SH-SY5Y (cell line): ENCODE measurements around the gene PTK6.

ENCODE experiments used
- GATA2 ChIP-seq: IDR thresholded peaks from 2 replicates; pipeline ENCODE4 v1.6.1; 2011; ENCODE audit warnings: mild to moderate bottlenecking, low read depth, low read length
- GATA3 ChIP-seq: IDR thresholded peaks from 2 replicates; pipeline ENCODE4 v1.6.1; 2011; ENCODE audit warnings: low read depth, mild to moderate bottlenecking, low read length, moderate library complexity

PTK6 gene

GRCh38 chr20:63520934-63521601 is 16.1 kb downstream of the PTK6 start:
- no peak for TF ChIP-seq GATA3
- TF ChIP-seq GATA2 = no peak

DNA sequence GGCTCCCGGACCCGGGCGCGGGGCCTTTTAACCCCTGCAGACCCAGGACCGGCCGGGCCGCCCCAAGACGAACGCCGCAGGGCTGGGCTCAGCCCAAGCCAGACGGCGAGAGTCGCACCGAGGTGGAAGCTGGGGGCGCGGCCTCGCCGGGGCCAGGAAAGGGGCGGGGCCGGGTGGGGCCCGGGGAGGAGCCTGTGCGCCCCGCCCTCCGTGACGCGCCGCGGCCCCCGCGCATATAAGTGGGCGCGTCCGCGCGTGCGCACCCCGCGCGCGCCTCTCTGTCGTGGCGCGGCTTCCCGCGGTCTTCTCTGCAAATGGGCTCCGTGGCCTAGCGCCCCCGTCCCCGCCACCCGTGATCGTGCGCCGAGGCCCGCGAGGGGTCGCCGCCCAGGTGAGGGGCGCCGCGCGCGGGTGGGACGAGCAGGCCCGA is 16.7 kb downstream of the PTK6 start, which contains the start of gene PPDPF:
PPDPF (plus strand) TSS at position 262 of the 430 bp plus-strand sequence. CDS start 544 bp downstream, outside the sequence.
- TF ChIP-seq GATA3 (no peak), GATA2 (no peak)

DNA sequence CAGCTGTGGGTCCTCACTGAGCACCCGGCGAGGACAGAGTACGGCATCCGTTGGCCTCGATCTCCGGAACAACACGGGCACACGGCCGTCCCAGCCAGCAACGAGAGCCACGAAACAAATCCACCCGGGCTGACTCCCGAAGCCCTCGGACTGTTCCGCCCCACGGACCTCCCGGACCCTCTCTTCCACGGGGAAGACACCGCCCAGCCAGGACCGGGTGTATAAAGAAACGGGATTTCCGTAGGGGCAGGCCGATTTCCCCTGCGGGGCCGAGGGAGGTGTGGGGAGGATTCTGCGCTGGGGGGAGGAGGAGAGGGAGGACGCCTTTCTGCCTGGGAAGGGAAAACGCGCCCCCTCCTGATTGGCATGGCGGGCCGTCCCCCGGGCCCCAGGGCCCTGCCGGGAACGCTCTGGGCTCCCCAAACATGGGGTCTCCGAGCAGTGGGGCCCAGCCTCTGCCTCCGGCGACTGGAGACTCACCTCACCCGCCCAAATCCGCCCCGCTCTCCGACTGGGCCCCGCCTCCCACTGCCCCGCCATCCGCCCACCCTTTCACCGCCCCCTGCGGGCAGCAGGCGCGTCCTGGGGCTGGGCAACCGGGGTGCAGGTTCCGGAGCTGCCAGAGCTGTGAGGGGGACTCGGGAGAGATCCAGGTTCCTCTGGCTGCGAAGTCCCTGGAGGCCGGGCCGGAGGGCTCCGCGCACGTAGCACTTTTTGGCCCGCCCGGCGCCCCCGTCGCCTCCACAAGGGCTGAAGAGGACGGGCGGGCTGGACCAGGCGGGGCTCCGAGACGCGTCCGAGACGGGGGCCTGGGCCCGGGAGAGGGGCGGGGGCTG is 17.3 kb downstream of the PTK6 start:
- no peak for TF ChIP-seq GATA2
- no peak for TF ChIP-seq GATA3

DNA sequence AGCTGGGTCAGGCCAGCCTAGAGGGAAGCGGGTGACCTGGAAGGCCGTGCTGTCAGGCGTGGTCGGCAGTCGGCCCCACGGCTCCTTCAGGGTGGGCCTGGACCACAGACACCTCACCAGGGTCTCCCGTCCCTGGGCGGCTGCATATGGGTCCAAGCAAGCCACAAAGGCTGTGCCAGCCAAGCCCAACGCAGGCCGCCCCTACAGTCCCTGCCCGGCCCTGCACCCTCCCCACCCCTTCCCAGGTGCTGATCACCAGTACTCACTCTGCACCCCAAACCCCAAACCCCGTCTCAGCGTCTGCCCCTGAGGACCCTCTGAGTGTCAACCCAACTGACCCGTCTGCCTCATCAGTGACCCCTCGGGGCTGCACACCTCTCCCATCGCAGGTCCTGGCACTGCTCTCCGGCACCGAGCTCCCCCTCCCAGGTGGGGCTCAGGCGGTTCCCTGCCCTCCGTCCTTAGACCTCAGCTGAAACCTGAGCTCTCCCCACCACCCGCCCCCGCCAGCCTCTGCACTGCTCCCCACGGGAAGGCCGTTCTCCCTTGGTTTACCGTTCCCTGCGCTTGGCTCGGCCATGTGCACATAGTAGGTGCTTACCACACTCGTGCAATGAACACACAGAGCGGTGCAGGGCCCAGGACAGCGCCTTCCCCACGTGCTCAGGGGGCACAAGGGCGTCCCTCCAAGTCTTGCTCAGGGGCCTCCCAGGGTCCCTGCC is 18.1 kb downstream of the PTK6 start:
- TF ChIP-seq GATA2 (no peak), GATA3 (no peak)

DNA sequence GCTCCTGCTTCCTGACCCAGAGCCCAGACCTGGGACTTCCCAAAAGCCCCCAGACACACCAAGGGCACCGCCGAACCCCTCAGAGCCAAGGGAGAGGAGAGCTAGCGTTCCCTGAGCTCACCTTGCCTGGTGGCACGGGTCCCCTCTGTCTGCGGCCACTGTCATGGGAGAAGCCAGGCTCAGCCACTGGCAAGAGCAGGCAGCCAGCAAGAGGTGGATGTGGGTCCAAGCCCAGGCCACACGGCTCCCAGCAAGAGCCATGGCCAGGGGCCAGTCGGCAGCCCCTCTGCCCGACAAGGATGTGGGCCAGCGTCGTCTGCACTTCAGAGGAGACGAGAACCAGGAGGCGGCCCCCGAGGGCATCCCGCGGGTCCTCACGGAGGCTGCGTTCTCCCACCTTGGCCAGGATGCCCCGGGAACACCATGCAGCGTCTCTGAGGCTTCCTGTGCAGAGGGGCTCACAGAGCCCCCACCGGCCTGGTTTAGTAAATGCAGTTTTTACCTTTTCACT is 18.8 kb downstream of the PTK6 start:
- TF ChIP-seq GATA3 (no peak), GATA2 (no peak)

- no peak for TF ChIP-seq GATA2
These were observed 19.5 kb downstream of the PTK6 start for GRCh38 chr20:63517376-63518309.

DNA sequence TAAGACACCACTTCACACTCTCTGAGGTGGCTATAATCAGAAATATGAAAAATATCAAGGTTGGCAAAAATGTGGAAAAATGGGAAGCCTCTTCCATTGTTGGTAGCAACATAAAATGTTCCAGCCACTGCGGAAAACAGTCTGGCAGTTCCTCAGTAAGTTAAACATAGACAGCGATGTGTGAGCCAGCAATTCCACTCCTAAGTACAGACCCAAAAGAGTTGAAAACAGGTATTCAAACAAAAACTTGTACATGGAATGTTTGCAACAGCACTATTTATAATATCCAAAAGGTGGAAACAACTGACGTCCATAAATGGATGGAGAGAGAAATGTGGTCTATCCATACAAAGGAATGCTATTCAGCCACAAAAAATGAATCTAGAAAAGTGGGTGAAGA is 24.0 kb downstream of the PTK6 start:
- TF ChIP-seq GATA2 = no peak
- no peak for TF ChIP-seq GATA3

DNA sequence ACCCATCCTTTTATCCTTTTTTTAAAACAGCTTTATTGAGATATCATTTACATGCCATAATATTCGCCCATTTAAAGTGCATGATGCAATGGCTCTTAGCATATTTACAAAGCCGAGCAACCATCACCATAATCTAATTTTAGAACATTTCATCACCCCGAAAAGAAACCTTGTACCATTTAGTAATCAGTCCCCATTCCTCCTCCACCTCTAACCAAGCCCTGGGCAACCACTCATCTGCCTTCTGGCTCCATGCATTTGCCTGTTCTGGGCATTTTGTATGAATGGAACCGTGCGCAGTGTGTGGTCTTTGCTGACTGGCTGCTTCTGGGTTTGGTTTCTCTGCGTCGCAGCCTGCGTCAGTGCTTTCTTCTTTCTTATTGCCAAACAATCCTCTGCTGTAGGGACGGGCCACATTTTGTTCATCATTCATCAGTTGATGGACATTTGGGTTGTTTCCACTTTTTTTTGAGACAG is 28.1 kb downstream of the PTK6 start:
- TF ChIP-seq GATA2 (no peak), GATA3 (no peak)

DNA sequence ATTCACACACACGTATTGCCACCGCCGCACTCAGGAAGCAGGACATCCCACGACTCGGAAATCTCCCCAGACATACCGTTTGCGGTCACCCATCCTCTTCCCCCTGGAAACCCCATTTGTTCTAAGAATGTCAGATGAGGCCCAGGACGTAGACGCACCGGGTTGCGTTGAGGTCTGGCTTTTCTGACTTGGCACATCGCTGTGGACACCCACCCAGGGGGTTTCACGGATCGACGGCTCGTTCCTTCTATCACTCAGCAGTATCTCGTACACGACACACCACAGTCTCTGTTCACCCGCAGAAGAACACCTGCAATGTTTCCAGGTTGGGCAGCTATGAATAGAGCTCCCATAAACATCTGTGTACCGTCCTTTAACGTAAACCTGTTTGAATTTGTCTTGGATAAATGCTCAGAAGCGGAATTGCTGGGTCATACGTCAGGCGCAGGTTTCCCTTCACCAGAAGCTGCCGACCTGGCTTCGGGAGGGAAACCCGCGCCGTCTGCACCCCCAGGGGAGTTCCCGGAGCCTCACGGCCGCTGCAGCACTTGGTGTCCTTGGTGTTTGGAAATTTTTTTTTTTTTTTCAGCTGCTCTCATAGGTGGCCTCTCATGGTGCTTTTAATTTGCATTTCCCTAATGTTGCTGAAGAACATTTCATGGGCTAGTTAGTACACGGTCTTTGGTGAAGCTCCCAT is 29.0 kb downstream of the PTK6 start:
- TF ChIP-seq GATA3 (no peak), GATA2 (no peak)

GRCh38 chr20:63507083-63507743 is 30.0 kb downstream of the PTK6 start:
- no peak for TF ChIP-seq GATA3
- TF ChIP-seq GATA2 = no peak

- TF ChIP-seq GATA3 (no peak), GATA2 (no peak)
These were observed 31.5 kb downstream of the PTK6 start for GRCh38 chr20:63505723-63506122.

DNA sequence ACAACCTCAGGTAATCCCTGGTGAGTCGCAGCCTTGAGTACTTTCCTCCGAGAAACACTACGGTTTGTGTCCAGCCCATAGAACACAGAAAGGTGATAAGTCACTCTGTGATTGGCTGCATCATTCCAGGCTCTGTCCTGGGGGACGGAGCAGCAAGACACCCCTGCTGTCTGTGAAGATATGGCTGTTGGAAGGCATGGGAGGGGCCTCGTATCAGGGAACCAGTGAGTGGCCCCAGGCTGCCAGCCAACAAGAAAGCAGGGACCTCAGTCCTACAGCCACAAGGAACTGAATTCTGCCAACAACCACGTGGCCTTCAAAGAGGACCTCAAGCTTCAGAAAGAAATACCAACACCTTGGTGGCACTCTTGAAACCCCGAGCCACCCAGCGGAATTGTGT is 31.9 kb downstream of the PTK6 start:
- no peak for TF ChIP-seq GATA2
- TF ChIP-seq GATA3 = no peak

- TF ChIP-seq GATA2 (no peak), GATA3 (no peak)
These were observed 32.5 kb downstream of the PTK6 start for GRCh38 chr20:63504642-63505041.

DNA sequence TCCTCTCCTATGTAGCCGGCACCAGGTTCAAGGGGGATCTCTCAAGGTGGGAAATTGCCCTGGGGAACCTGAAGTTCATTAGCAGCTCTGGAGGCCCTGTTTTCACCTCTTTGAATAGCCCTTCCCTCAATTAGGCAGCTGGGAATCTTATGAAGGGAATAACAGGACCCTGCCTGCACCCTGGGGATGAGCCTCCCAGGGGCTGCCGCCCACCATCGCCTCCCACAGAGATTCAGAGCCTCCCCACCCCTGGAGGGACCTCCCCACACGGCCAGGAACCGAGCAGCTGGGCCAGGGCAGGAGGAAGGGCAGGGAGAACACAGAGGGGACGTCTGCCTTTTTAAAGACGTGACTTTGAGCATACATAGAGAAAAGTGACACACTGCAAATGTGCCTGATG is 33.7 kb downstream of the PTK6 start:
- TF ChIP-seq GATA2 = no peak
- TF ChIP-seq GATA3 = no peak
